ENCODE measurements around the gene MAP2K6. TPM values are rescaled to one million over a fixed set of nuclear protein-coding genes. Genes with fewer than 3 reads are reported as not detected.

The MAP2K6 gene
- total and polyA plus RNA-seq, 10 of the 15 experiments (the other 5 are each of a cell fraction or from before 2014, with no cell fraction given) = 15.6 to 70.3 (median 22.9) TPM

DNA sequence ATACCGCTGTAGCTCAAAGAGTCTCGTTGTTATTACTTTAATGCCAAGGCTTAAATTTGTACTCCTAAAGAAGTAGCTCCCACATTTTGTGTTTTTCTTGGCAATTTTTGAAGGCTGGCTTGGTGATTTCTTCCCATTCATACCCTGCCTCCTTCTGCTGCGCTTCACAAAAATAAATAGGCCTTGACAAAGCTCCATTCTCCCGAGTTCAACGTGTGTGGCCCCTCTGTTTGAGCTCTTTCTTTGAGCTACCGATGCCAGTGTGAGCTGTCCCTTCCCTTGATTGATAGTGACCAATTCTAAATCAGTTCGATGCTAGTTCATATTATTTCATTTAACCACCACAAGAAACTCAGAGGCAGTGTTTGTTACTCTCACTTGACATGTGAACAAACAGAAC lies 96.8 kb downstream of the MAP2K6 start:
- ChIA-PET POLR2A (interaction anchor here (1.4 kb wide), 1 partner anchor 96 kb away, joined by 4 read pairs; no protein-coding TSS in a partner anchor), SMC1A (ENCODE audit: uncharacterized antibody, unreplicated experiment) (interaction anchor here (1.2 to 1.6 kb wide), 4 partner anchors 9 to 15 kb away, joined by 3 to 10 read pairs (median 4); no protein-coding TSS in a partner anchor), RAD21 (ENCODE audit: unreplicated experiment) (interaction anchor here (0.7 kb wide), 1 partner anchor 14 kb away, joined by 3 read pairs; no protein-coding TSS in a partner anchor), CTCF (interaction anchor here (1.0 to 2.9 kb wide), 6 partner anchors 9 to 116 kb away, joined by 3 to 15 read pairs (median 6); no protein-coding TSS in a partner anchor)
- Histone ChIP-seq H3K36me3 (ENCODE audit: control insufficient read depth in 2 of 2, insufficient read depth in 2 of 2, low read length in 1 of 2) (peaks cover 0 to 8% of the 10 kb centered on the region in 2 experiments; a peak in 1 of 4 replicates), H3K79me2 (ENCODE audit: control insufficient read depth, insufficient read depth, low read length) (peaks cover 16% of the 10 kb centered on the region), H3K4me3 (no peak overlapping the region), H3K4me2 (ENCODE audit: control insufficient read depth, insufficient read depth) (no peak overlapping the region), H4K20me1 (ENCODE audit: control insufficient read depth, insufficient read depth) (no peaks in the 10 kb centered on the region), H3K27ac (ENCODE audit: control insufficient read depth, insufficient read depth) (no peak overlapping the region), H3K9me3 (replicated peaks; ENCODE audit: control insufficient read depth, insufficient read depth, low read length) (peaks cover 8% of the 10 kb centered on the region), H3K4me1 (ENCODE audit: control insufficient read depth, insufficient read depth, low read length) (peaks cover 2% of the 10 kb centered on the region), H3K9ac (ENCODE audit: control insufficient read depth, insufficient read depth, low read length) (no peak overlapping the region), H3K27me3 (replicated peaks in 1 of 2; ENCODE audit: control insufficient read depth in 2 of 2, insufficient read depth in 2 of 2, low read length in 1 of 2) (no peaks in the 10 kb centered on the region), H2AFZ (ENCODE audit: control insufficient read depth, low read depth, low read length) (no peak overlapping the region)
- DNase-seq (ENCODE audit: low read depth, low spot score) (no peak), ATAC-seq (no peak), FAIRE-seq (no peak)
- no TSS peak for BruUV-seq (replicated peaks)
- intact Hi-C loops (cut with micrococcal nuclease; ENCODE audit: unreplicated experiment) = no loop called here
- TF ChIP-seq MYC (IDR thresholded peaks at IDR 0.05; ENCODE audit: insufficient read depth, insufficient read length, insufficient replicate concordance, low read length, severe bottlenecking) (no peak), RUNX3 (IDR thresholded peaks at IDR 0.05; ENCODE audit: low read length) (no peak), RELA (IDR thresholded peaks at IDR 0.05; ENCODE audit: borderline replicate concordance, partially characterized antibody) (no peak), RFX5 (IDR thresholded peaks at IDR 0.05; ENCODE audit: low read depth, low read length) (no peak), SMAD1 (IDR thresholded peaks at IDR 0.05; ENCODE audit: low read depth, partially characterized antibody) (no peak), CEBPB (IDR thresholded peaks at IDR 0.05; ENCODE audit: borderline replicate concordance in 1 of 2, low read depth in 2 of 2, low read length in 2 of 2) (no peak), YBX1 (IDR thresholded peaks at IDR 0.05) (no peak), BMI1 (IDR thresholded peaks at IDR 0.05; ENCODE audit: borderline replicate concordance) (no peak)
- in situ Hi-C loops (cut with MboI) = no loop called here
- 89% methylated on average over 7 of the region's 7 CpGs for WGBS (ENCODE audit: insufficient coverage, insufficient replicate concordance, low lambda C conversion rate, missing lambda C conversion rate)
